ENCODE results near the gene WDR26. TPM values are rescaled to one million over a fixed set of nuclear protein-coding genes. Genes with fewer than 3 reads are reported as not detected.
"Not testable (repeated sequence)": the region's sequence is repeated elsewhere in the genome, so short reads cannot be mapped to it uniquely, and the experiment has no call there.

WDR26 gene
- total RNA-seq, 1 donor from 2014 or later: 22.2 TPM

DNA sequence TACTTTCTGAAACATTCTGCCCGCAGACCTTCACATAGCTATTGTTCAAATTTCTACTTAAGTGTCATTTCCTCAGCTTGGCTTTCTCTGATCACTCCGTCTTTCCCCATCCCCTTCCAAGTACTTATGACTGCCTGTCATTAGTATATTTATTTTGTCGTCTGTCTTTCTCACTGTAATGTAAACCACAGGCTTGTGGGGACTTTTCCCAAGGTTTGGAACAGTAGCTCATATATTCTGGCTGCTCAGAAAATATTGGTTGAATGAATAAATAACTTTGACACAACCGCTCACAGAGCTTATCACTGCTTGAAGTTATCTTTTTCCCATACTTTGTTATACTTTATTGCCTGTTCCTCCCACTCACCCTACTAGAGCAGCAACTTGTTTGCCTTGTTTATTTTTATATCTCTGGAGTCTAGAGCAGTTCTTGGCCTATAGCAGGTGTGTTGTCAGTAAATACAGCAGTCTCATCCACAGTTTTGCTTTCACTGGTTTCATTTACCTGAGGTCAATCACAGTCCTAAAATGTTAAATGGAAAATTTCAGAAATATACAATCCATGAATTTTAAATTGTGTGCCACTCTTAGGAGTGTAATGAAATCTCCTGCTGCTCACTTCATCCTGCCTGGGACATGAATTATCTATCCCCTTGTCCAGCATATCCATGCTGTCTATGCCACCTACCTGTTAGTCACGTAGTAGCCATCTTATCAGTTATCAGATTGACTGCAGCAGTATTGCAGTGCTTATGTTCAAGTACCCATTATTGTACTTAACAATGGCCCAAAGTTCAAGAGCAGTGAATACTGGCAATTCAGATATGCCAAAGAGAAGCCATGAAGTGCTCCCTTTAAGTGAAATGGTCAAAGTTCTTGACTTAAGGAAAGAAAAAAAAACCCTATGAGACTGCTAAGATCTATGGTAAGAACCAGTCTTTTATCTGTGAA, 80.3 kb downstream of the WDR26 start:
- no peak for DNase-seq (ENCODE audit: low read depth)
- no peak overlapping the region for H3K4me3 ChIP-seq (ENCODE audit: low read depth, low read length)
- TF ChIP-seq, protein P1, sequence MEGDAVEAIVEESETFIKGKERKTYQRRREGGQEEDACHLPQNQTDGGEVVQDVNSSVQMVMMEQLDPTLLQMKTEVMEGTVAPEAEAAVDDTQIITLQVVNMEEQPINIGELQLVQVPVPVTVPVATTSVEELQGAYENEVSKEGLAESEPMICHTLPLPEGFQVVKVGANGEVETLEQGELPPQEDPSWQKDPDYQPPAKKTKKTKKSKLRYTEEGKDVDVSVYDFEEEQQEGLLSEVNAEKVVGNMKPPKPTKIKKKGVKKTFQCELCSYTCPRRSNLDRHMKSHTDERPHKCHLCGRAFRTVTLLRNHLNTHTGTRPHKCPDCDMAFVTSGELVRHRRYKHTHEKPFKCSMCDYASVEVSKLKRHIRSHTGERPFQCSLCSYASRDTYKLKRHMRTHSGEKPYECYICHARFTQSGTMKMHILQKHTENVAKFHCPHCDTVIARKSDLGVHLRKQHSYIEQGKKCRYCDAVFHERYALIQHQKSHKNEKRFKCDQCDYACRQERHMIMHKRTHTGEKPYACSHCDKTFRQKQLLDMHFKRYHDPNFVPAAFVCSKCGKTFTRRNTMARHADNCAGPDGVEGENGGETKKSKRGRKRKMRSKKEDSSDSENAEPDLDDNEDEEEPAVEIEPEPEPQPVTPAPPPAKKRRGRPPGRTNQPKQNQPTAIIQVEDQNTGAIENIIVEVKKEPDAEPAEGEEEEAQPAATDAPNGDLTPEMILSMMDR (conservative IDR thresholded peaks at IDR 0.05; ENCODE audit: low read depth, low read length): no peak

DNA sequence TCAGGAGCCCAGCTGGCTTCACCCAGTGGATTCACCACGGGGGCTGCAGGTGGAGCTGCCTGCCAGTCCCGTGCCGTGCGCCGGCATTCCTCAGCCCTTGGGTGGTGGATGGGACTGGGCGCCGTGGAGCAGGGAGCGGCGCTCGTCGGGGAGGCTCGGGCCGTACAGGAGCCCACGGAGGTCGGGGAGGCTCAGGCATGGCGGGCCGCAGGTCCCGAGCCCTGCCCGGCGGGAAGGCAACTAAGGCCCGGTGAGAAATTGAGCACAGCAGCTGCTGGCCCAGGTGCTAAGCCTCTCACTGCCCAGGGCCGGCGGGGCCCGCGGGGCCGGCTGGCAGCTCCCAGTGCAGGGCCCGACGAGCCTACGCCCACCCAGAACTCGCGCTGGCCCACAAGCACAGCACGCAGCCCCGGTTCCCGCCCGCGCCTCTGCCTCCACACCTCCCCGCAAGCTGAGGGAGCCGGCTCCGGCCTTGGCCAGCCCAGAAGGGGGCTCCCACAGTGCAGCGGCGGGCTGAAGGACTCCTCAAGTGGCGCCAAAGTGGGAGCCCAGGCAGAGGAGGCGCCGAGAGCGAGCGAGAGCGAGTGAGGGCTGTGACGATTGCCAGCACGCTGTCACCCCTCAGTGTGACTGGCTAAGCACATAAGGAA, 82.0 kb downstream of the WDR26 start:
- not testable (repeated sequence) for H3K4me3 ChIP-seq (ENCODE audit: low read depth, low read length); DNase-seq (ENCODE audit: low read depth)

DNA sequence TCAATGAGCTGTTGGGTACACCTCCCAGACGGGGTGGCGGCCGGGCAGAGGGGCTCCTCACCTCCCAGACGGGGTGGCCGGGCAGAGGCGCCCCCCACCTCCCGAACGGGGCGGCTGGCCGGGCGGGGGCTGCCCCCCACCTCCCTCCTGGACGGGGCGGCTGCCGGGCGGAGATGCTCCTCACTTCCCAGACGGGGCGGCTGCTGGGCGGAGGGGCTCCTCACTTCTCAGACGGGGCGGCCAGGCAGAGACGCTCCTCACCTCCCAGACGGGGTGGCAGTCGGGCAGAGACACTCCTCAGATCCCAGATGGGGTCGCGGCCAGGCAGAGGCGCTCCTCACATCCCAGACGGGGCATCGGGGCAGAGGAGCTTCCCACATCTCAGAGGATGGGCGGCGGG, 84.9 kb downstream of the WDR26 start:
- H3K4me3 ChIP-seq (ENCODE audit: low read depth, low read length): not testable (repeated sequence)

DNA sequence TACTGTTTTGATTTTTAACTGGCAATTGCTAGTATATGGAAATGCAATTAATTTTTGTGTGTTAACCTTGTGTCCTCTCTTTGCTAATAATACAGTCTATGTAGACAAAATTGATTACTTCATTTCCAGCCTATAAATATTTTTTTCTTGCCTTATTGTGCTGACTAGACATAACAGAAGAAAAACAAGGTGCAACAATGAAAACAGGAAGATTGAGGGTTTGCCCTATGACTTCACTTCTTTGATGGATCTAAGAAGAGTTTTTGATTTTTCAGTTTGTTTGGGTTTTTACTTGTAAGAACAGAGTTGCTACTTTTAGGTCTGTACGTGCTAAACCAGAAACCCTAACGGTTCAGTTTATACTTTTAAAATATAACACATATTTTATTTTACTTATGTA, 86.5 kb downstream of the WDR26 start:
- DNase-seq (ENCODE audit: low read depth): no peak
- TF ChIP-seq, protein P1 (conservative IDR thresholded peaks at IDR 0.05; ENCODE audit: low read depth, low read length): no peak
- H3K4me3 ChIP-seq (ENCODE audit: low read depth, low read length): no peak overlapping the region

More for the DNA sequence above, 84.9 kb downstream of the WDR26 start:
- not testable (repeated sequence) for DNase-seq (ENCODE audit: low read depth)

DNA sequence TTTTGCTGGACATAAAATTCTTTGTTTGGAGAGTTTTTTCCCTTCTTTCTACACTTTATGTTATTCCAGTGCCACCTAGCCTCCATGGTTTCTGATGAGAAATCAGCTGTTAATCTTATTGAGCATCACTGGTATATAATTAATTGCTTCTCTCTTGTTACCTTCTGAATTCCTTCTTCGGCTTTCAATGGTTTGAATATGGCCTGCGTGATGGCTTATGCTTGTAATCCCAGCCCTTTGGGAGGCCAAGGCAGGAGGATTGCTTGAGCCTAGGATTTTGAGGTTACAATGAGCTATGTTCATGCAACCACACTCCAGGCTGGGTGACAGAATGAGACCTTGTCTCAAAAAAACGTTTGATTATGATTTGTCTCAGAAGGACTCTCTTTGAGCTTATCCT, 90.9 kb downstream of the WDR26 start:
- no peak overlapping the region for H3K4me3 ChIP-seq (ENCODE audit: low read depth, low read length)
- TF ChIP-seq, protein P1 (conservative IDR thresholded peaks at IDR 0.05; ENCODE audit: low read depth, low read length): no peak
- DNase-seq (ENCODE audit: low read depth): no peak

DNA sequence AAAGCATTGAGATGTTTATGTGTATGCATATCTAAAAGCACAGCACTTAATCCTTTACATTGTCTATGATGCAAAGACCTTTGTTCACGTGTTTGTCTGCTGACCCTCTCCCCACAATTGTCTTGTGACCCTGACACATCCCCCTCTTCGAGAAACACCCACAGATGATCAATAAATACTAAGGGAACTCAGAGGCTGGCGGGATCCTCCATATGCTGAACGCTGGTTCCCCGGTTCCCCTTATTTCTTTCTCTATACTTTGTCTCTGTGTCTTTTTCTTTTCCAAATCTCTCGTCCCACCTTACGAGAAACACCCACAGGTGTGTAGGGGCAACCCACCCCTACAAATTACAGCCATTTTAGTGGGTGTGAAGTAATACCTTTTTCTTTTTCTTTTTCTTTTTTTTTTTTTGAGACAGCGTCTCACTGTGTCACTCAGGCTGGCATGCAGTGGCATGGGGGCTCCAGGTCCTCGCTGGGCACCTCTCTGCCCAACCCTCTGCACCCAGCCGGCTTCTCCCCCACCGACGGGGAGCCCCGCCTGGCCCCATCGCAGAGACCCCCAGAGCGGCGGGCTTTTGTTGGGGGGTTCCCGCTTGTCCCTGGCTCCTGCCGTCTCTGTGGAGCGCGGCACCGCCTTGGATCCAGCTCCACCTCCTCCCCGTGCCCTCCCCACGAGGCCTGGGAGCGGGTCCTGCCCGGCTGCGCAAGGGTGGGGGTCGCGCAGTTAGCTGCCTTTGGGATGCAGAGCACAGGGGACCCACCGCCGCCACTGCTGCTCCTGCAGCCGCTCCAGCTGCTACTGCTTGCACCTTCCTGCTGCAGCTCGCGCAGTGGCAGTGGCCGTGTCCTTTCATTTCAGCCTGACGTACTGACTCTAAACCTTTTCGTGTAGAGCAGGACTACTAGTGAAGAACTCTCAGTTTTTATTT, 93.9 kb downstream of the WDR26 start:
- DNase-seq (ENCODE audit: low read depth): not testable (repeated sequence)

DNA sequence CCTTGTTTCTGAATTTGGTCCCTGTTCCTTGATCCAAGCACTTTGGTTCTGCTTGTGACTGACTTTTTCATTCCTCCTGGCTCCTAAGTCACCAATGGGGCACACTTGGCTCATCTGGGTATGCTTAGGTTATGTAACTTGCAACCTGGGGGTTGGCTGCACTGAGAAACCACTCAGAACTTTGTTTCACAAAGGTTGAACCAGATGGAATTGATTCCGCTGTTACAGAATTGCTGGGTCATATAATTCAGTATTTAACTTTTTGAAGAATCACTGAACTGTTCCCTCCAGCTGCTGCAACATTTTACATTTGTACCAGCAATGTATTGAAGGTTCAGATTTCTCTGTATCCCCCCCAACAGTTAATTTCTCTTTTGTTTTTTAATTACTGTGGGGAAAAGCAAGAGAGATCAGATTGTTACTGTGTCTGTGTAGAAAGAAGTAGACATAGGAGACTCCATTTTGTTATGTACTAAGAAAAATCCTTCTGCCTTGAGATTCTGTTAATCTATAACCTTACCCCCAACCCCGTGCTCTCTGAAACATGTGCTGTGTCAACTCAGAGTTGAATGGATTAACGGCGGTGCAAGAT, 95.1 kb downstream of the WDR26 start:
- H3K4me3 ChIP-seq (ENCODE audit: low read depth, low read length): no peak overlapping the region
- DNase-seq (ENCODE audit: low read depth): no peak
- TF ChIP-seq, protein P1 (conservative IDR thresholded peaks at IDR 0.05; ENCODE audit: low read depth, low read length): no peak

More for the DNA sequence above, 93.9 kb downstream of the WDR26 start:
- peak overlapping the region; percentile 65 for H3K4me3 ChIP-seq (ENCODE audit: low read depth, low read length)

All from epithelial cell of proximal tubule (primary cell).